ENCODE data around the gene ERC2. TPM values are rescaled to one million over a fixed set of nuclear protein-coding genes. Genes with fewer than 3 reads are reported as not detected.

The ERC2 gene
- total RNA-seq, 1 donor from 2014 or later: 0.99 TPM

DNA sequence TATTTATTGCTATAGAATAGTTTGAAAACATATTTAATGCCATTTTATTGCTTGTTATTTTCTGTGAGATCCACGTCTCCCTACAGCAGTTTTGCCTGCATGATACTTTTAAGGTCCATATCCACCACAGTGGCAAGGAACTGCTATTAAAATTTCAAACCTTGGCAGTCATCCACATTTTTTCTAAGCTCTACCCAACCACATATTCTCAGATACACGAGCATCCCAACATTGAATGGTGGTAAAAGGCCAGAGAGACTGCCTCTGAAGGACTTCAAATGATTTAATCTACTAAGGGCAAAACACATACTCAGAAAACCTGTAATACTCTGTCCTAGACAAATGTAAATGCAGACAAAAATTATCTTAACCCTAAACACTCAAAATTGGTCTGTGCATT is 173.1 kb downstream of the ERC2 start:
- Histone ChIP-seq H3K4me3 (no peak overlapping the region), H3K9me3 (replicated peaks) (peaks cover 4% of the 10 kb centered on the region), H3K27me3 (ENCODE audit: low read depth) (peaks cover 5% of the 10 kb centered on the region), H3K27ac (replicated peaks) (no peak overlapping the region), H3K36me3 (no peaks in the 10 kb centered on the region), H3K4me1 (no peaks in the 10 kb centered on the region)
- intact Hi-C loops (cut with micrococcal nuclease): no loop called here
- TF ChIP-seq, protein P1, sequence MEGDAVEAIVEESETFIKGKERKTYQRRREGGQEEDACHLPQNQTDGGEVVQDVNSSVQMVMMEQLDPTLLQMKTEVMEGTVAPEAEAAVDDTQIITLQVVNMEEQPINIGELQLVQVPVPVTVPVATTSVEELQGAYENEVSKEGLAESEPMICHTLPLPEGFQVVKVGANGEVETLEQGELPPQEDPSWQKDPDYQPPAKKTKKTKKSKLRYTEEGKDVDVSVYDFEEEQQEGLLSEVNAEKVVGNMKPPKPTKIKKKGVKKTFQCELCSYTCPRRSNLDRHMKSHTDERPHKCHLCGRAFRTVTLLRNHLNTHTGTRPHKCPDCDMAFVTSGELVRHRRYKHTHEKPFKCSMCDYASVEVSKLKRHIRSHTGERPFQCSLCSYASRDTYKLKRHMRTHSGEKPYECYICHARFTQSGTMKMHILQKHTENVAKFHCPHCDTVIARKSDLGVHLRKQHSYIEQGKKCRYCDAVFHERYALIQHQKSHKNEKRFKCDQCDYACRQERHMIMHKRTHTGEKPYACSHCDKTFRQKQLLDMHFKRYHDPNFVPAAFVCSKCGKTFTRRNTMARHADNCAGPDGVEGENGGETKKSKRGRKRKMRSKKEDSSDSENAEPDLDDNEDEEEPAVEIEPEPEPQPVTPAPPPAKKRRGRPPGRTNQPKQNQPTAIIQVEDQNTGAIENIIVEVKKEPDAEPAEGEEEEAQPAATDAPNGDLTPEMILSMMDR (IDR thresholded peaks at IDR 0.05; ENCODE audit: borderline replicate concordance): no peak
- DNase-seq: no peak

DNA sequence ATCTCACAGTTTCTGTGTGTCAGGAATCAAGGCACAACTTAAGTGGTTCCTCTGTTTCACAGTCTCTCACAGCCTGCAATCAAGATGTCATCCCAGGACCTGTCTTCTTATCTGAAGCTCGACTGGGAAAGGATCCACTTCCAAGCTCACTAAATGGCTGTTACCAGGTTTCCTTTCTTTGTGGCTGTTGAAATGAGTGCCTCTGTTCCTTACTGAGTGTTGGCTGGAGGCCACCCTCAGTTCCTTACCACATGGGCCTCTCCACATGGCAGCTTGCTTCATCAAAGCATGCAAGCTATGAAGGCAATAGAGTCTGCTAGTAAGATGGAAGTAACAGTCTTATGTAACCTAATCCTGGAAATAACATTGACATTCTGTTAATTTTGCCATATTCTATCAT is 174.0 kb downstream of the ERC2 start:
- no peak for DNase-seq

DNA sequence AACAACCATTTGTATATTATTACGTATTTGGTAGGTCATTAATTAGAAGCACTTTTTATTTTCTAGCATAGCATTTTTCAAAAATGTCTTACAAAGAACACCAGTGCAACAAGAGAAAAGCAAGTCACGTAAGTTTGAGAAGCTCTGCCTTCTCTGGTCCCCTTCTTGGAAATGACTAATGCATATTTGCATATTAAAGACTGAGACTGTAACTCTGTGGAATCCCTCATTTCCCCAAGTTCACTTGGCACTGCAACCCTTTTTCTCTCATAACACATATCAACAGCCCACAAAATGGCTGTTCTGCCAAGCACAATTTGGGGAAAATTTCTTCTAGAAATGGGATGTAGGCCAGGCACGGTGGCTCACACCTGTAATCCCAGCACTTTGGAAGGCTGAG is 176.3 kb downstream of the ERC2 start:
- Histone ChIP-seq H3K27me3 (ENCODE audit: low read depth) (peaks cover 5% of the 10 kb centered on the region), H3K4me3 (no peak overlapping the region), H3K4me1 (no peaks in the 10 kb centered on the region), H3K9me3 (replicated peaks) (no peaks in the 10 kb centered on the region), H3K36me3 (no peaks in the 10 kb centered on the region), H3K27ac (replicated peaks) (no peak overlapping the region)
- TF ChIP-seq, protein P1 (IDR thresholded peaks at IDR 0.05; ENCODE audit: borderline replicate concordance): no peak
- intact Hi-C loops (cut with micrococcal nuclease): no loop called here
- no peak for DNase-seq

More for the DNA sequence above, 174.0 kb downstream of the ERC2 start:
- Histone ChIP-seq H3K27me3 (ENCODE audit: low read depth) (peaks cover 5% of the 10 kb centered on the region), H3K27ac (replicated peaks) (no peak overlapping the region), H3K9me3 (replicated peaks) (peaks cover 4% of the 10 kb centered on the region), H3K4me3 (no peak overlapping the region), H3K36me3 (no peaks in the 10 kb centered on the region), H3K4me1 (no peaks in the 10 kb centered on the region)
- TF ChIP-seq, protein P1 (IDR thresholded peaks at IDR 0.05; ENCODE audit: borderline replicate concordance): no peak
- intact Hi-C loops (cut with micrococcal nuclease): no loop called here

DNA sequence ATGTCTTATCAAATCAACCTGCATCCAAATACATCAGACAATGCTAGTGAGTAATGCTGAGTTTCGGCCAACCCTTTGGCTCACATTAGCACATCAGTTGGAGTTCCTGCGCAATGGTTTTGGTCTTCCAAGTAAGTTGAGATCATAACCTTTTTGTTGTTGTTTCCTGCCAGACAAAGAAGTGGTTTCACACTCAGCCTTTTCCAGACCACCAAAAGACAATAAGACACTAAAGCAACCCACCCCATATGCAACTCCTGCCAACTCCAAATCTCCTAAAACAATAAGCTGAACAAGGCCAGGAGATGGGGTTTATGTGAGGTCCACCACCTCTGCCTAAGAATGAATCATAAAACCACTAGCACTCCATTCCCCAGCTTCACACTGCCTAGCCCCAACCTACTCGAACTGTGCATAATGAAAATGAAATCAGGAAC is 177.0 kb downstream of the ERC2 start:
- intact Hi-C loops (cut with micrococcal nuclease): no loop called here
- H3K27ac ChIP-seq (replicated peaks): no peak overlapping the region
- no peaks in the 10 kb centered on the region for H3K36me3 ChIP-seq
- TF ChIP-seq, protein P1 (IDR thresholded peaks at IDR 0.05; ENCODE audit: borderline replicate concordance): no peak
- no peaks in the 10 kb centered on the region for H3K4me1 ChIP-seq
- no peak overlapping the region for H3K4me3 ChIP-seq
- DNase-seq: no peak
- peaks cover 5% of the 10 kb centered on the region for H3K27me3 ChIP-seq (ENCODE audit: low read depth)
- H3K9me3 ChIP-seq (replicated peaks): no peaks in the 10 kb centered on the region

DNA sequence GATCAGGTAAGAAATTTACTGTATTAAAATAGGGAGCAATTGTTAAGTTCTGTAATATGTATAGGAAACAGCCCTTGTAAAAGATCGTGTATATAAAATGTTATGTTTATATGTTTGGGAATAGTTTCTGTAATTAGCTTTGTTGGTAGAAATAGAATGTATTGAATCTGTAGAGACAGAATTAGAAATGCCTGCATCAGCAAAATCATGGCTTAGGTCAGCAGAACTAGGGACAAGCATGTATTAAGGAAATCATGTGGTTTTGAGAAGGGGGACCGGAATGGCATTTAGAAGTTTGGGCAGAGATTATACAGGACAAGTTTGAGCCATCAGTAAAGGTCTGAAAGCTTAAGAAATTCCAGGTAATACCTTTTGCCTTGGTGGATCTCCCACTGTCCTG is 177.9 kb downstream of the ERC2 start:
- H3K4me3 ChIP-seq: no peak overlapping the region
- no peak for DNase-seq
- no peaks in the 10 kb centered on the region for H3K4me1 ChIP-seq
- no peaks in the 10 kb centered on the region for H3K9me3 ChIP-seq (replicated peaks)
- no peaks in the 10 kb centered on the region for H3K36me3 ChIP-seq
- intact Hi-C loops (cut with micrococcal nuclease): no loop called here
- peaks cover 5% of the 10 kb centered on the region for H3K27me3 ChIP-seq (ENCODE audit: low read depth)
- TF ChIP-seq, protein P1 (IDR thresholded peaks at IDR 0.05; ENCODE audit: borderline replicate concordance): no peak
- no peak overlapping the region for H3K27ac ChIP-seq (replicated peaks)

DNA sequence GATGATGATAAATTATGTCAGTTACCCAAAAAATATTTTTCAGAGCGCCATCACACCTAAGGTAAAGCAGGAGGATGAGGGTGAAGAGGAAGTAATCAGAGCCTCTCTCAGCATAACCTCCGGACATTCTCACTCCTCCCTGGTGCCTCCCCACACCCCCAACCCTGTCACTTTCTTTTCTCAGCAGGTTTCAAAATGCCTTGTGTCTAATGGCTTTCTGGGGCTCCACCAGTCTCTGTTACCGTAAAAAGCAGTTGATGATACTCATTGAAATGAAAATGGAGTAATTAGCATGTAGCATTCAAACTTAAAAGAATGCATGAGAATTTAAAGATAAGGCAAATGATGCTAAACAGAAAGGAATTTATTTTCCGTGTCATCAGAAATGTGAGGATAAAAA is 180.0 kb downstream of the ERC2 start:
- Histone ChIP-seq H3K9me3 (replicated peaks) (no peaks in the 10 kb centered on the region), H3K4me1 (no peaks in the 10 kb centered on the region), H3K27me3 (ENCODE audit: low read depth) (peaks cover 14% of the 10 kb centered on the region), H3K4me3 (no peak overlapping the region), H3K36me3 (no peaks in the 10 kb centered on the region), H3K27ac (replicated peaks) (no peak overlapping the region)
- intact Hi-C loops (cut with micrococcal nuclease): no loop called here
- TF ChIP-seq, protein P1 (IDR thresholded peaks at IDR 0.05; ENCODE audit: borderline replicate concordance): no peak
- no peak for DNase-seq
